H1 (cell line): ENCODE results near the gene MYO18A.

Source experiments
- BCL11A ChIP-seq, 2 experiments: IDR thresholded peaks; one replicate each; pipeline ENCODE4 v1.6.1; 2011; ENCODE audit warnings: low read depth in 2 of 2, low read length in 2 of 2, mild to moderate bottlenecking in 2 of 2
- CHD2 ChIP-seq: IDR thresholded peaks from 2 replicates; pipeline ENCODE4 v1.6.1; 2012; ENCODE audit warnings: low read length, improper control_type of control experiment
- CTCF ChIP-seq, 3 experiments: IDR thresholded peaks; 1 replicate in 2 of 3; 2 replicates in 1 of 3; pipeline versions ENCODE4 v1.5.1 to v1.6.1; 2011; ENCODE audit warnings: low read length in 3 of 3, mild to moderate bottlenecking in 3 of 3, inconsistent platforms in 2 of 3, low read depth in 1 of 3, moderate library complexity in 1 of 3; ENCODE audit not compliant: insufficient read depth in 1 of 3; ENCODE audit errors: control extremely low read depth in 1 of 3
- PHF8 ChIP-seq: fragments of 200-600 bp; sonication (generic); conservative IDR thresholded peaks from 2 replicates; pipeline ENCODE4 v1.7.1; 2012; ENCODE audit warnings: low read depth, mild to moderate bottlenecking, inconsistent platforms, low read length, moderate library complexity
- SRF ChIP-seq: IDR thresholded peaks from 2 replicates; pipeline ENCODE4 v1.6.1; 2011; ENCODE audit warnings: mild to moderate bottlenecking, low read depth, low read length, moderate library complexity

GRCh38 chr17:29124925-29125273 lies 55.3 kb downstream of the MYO18A start:
- TF ChIP-seq CHD2 (no peak), CTCF (IDR thresholded peaks at IDR 0.05; ENCODE audit: control extremely low read depth in 1 of 3, insufficient read depth in 1 of 3, low read depth in 1 of 3, low read length in 3 of 3) (no peak), SRF (no peak), BCL11A (IDR thresholded peaks at IDR 0.05; ENCODE audit: low read depth in 2 of 2, low read length in 2 of 2) (no peak), PHF8 (no peak)
